Measurements from ENCODE around the gene SLIT2.

DNA sequence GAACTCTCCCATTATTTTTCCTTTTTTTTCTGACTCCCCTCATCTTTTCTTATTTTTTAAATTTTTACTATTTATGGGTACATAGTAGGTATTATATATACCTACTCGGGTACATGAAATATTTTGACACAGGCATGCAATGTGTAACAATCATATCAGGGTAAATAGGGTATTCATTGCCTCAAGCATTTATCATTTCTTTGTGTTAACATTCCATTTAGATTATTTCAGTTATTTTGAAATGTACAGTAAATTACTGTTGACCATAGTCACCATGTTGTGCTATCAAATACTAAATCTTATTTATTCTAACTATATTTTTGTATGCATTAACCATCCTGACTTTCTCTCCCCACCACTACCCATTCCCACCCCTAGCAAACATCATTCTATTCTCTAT, 33.8 kb upstream of the SLIT2 start:
- TF ChIP-seq GATA3 (IDR thresholded peaks at IDR 0.05; ENCODE audit: low read depth, low read length) = no peak
- TF ChIP-seq GATA2 (IDR thresholded peaks at IDR 0.05; ENCODE audit: low read depth, low read length) = no peak

Measured in SH-SY5Y (cell line).